ENCODE data around the gene UBXN4. TPM values are rescaled to one million over a fixed set of nuclear protein-coding genes. Genes with fewer than 3 reads are reported as not detected.

Gene UBXN4
- total RNA-seq, 3 donors from 2014 or later = 70.2 to 101 (median 89.1) TPM

DNA sequence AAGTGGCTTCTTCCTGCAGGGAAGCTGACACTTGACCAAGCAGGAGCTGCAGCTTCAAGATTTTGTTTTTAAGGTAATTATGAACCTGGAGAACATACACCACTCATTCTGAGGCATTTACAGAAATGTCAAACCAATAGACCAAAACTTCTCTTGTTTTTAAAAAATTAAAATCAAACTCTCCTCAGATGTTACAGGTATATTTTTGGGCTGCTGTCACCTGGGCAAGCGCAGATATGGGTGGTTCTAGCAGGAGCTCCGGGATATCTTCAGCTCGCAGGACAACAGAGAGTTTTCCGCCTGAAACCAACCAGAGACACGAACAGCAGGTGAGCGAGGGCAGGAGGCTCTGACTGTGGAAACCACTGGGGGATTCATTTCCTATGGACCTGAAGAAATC is 91.2 kb downstream of the UBXN4 start:
- no peaks in the 10 kb centered on the region for H3K36me3 ChIP-seq
- DNase-seq (ENCODE audit: low spot score in 2 of 2) = no peak
- no peaks in the 10 kb centered on the region for H3K27me3 ChIP-seq
- intact Hi-C loops (cut with DNase I; ENCODE audit: low total_unique reads) = no loop called here
- TF ChIP-seq POLR2AphosphoS5 (IDR thresholded peaks at IDR 0.05) = no peak
- no peak for TF ChIP-seq POLR2A (IDR thresholded peaks at IDR 0.05)
- TF ChIP-seq, protein P1, sequence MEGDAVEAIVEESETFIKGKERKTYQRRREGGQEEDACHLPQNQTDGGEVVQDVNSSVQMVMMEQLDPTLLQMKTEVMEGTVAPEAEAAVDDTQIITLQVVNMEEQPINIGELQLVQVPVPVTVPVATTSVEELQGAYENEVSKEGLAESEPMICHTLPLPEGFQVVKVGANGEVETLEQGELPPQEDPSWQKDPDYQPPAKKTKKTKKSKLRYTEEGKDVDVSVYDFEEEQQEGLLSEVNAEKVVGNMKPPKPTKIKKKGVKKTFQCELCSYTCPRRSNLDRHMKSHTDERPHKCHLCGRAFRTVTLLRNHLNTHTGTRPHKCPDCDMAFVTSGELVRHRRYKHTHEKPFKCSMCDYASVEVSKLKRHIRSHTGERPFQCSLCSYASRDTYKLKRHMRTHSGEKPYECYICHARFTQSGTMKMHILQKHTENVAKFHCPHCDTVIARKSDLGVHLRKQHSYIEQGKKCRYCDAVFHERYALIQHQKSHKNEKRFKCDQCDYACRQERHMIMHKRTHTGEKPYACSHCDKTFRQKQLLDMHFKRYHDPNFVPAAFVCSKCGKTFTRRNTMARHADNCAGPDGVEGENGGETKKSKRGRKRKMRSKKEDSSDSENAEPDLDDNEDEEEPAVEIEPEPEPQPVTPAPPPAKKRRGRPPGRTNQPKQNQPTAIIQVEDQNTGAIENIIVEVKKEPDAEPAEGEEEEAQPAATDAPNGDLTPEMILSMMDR (IDR thresholded peaks at IDR 0.05) = no peak
- no peak overlapping the region for H3K4me3 ChIP-seq
- no peaks in the 10 kb centered on the region for H3K4me1 ChIP-seq
- H3K9me3 ChIP-seq = no peaks in the 10 kb centered on the region
- no peak overlapping the region for H3K27ac ChIP-seq

Other genes with a start within 250 kb of the UBXN4 start
- 1 to 10 TPM; 3.2 to 6.1 (median 5.6) TPM for gene ZRANB3, start 210.6 kb upstream of the UBXN4 start, total RNA-seq
- gene R3HDM1, start 210.4 kb upstream of the UBXN4 start, total RNA-seq = 10 to 100 TPM; 14.6 to 21.6 (median 17.7) TPM
- not detected for gene LCT, start 95.3 kb downstream of the UBXN4 start, total RNA-seq
- gene MCM6, start 134.6 kb downstream of the UBXN4 start, total RNA-seq = 10 to 100 TPM; 10.9 to 11.8 (median 11.3) TPM
- 100 to 1,000 TPM in 1 of 3 donors, 10 to 100 TPM in 2; 76.4 to 117 (median 86.7) TPM for gene DARS1, start 243.8 kb downstream of the UBXN4 start, total RNA-seq